ENCODE data around the gene BCL2.

DNA sequence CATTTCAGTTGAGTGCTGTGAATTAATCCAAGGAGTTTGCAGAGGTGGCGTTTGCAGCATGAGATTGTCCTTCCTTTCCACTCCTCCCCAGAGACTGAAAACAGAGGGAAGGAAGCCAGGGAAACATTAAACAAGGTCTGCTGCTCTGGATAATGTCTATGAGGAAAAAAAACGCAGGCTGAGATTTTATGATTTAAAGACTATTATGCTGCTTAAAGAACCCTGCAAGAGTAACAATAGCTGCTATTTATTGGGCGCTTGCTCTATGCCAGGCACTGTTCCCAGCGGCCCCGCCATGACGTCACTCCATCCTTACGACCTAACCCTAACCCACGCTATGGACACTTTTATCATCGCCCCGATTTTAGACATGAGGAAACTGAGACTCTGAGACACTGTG lies 222.4 kb downstream of the BCL2 start:
- no peak for TF ChIP-seq CTCF (conservative IDR thresholded peaks at IDR 0.05; ENCODE audit: low read length)
- no peak for TF ChIP-seq EZH2phosphoT487 (IDR thresholded peaks at IDR 0.05; ENCODE audit: borderline replicate concordance, low read depth, low read length)
